GM23338 (cell line): Measurements from ENCODE around the gene CD72. TPM values are rescaled to one million over a fixed set of nuclear protein-coding genes. Genes with fewer than 3 reads are reported as not detected.

Experiments used
- ATAC-seq: fragments of 200-7000 bp; cut with Tn5 transposase; 3 replicates; pipeline ENCODE4 v1.9.1; 2020
- DNase-seq: peaks from one replicate; pipeline ENCODE4 v3.0.0-alpha.2; 2015; ENCODE audit warnings: low spot score
- H2AFZ ChIP-seq: fragments of 200-600 bp; sonication (generic); 2 replicates; pipeline ENCODE4 v1.8.0; 2016; ENCODE audit warnings: antibody characterized with exemption, mild to moderate bottlenecking, moderate library complexity
- H3F3A ChIP-seq: fragments of 200-600 bp; sonication (generic); replicated peaks from 2 replicates; pipeline ENCODE4 v1.8.0; 2017; ENCODE audit warnings: antibody characterized with exemption, mixed run types, low read depth
- H3K27ac ChIP-seq: fragments of 200-600 bp; sonication (generic); 2 replicates; pipeline ENCODE4 v1.6.1; 2016; ENCODE audit warnings: low read depth
- H3K27me3 ChIP-seq: fragments of 200-600 bp; sonication (generic); 2 replicates; pipeline ENCODE4 v1.8.0; 2016; ENCODE audit warnings: mild to moderate bottlenecking, mixed run types, moderate library complexity; ENCODE audit not compliant: insufficient read depth
- H3K36me3 ChIP-seq: fragments of 200-600 bp; sonication (generic); 2 replicates; pipeline ENCODE4 v1.8.0; 2016; ENCODE audit warnings: mild to moderate bottlenecking; ENCODE audit not compliant: insufficient read depth
- H3K4me1 ChIP-seq: fragments of 200-600 bp; sonication (generic); 2 replicates; pipeline ENCODE4 v1.8.0; 2016; ENCODE audit warnings: mild to moderate bottlenecking, moderate library complexity; ENCODE audit not compliant: insufficient read depth
- H3K4me2 ChIP-seq: fragments of 200-600 bp; sonication (generic); 2 replicates; pipeline ENCODE4 v1.7.1; 2017; ENCODE audit warnings: mixed run types
- H3K4me3 ChIP-seq: fragments of 200-600 bp; sonication (generic); 2 replicates; pipeline ENCODE4 v1.6.1; 2016; ENCODE audit warnings: mixed run types
- H3K79me2 ChIP-seq: fragments of 200-600 bp; sonication (generic); replicated peaks from 2 replicates; pipeline ENCODE4 v1.8.0; 2017; ENCODE audit warnings: mild to moderate bottlenecking; ENCODE audit not compliant: insufficient read depth
- H3K9me2 ChIP-seq: fragments of 200-600 bp; sonication (generic); 2 replicates; pipeline ENCODE4 v1.8.0; 2017; ENCODE audit not compliant: insufficient read depth
- H4K20me1 ChIP-seq: fragments of 200-600 bp; sonication (generic); replicated peaks from 2 replicates; pipeline ENCODE4 v1.8.0; 2017; ENCODE audit warnings: mild to moderate bottlenecking; ENCODE audit not compliant: insufficient read depth
- H3K27ac Mint-ChIP-seq: 2 replicates; pipeline ENCODE4 v1.8.0; 2020; ENCODE audit warnings: inconsistent platforms, mild to moderate bottlenecking, moderate library complexity, mixed read lengths
- H3K27me3 Mint-ChIP-seq: 3 replicates; pipeline ENCODE4 v1.8.0; 2022; ENCODE audit warnings: low read depth, mild to moderate bottlenecking, moderate library complexity, mixed read lengths, inconsistent platforms; ENCODE audit not compliant: insufficient read depth, poor library complexity
- H3K36me3 Mint-ChIP-seq: 3 replicates; pipeline ENCODE4 v1.8.0; 2021; ENCODE audit warnings: low read depth, mild to moderate bottlenecking, inconsistent platforms, moderate library complexity, mixed read lengths
- H3K4me1 Mint-ChIP-seq: 3 replicates; pipeline ENCODE4 v1.8.0; 2020; ENCODE audit warnings: mild to moderate bottlenecking, inconsistent platforms, mixed read lengths
- H3K4me3 Mint-ChIP-seq: 3 replicates; pipeline ENCODE4 v1.8.0; 2021; ENCODE audit warnings: moderate library complexity, mild to moderate bottlenecking, inconsistent platforms, mixed read lengths
- H3K9me3 Mint-ChIP-seq: 3 replicates; pipeline ENCODE4 v1.8.0; 2020; ENCODE audit warnings: moderate library complexity, mild to moderate bottlenecking, inconsistent platforms, mixed read lengths
- CREB1 ChIP-seq: fragments of 250-450 bp; sonication (Bioruptor Pico); IDR thresholded peaks from 2 replicates; pipeline ENCODE4 v1.5.0; 2020; ENCODE audit warnings: low read depth, mild to moderate bottlenecking, moderate library complexity
- CTCF ChIP-seq, 2 experiments: fragments of 200-600 bp in 1 of 2; sonication (generic) in 1 of 2; conservative IDR thresholded peaks; 2 replicates each; pipeline versions ENCODE4 v1.5.1 to v1.6.1; 2016 to 2017; ENCODE audit warnings: antibody characterized with exemption in 2 of 2, low read depth in 2 of 2, mild to moderate bottlenecking in 2 of 2, moderate library complexity in 1 of 2
- ETS1 ChIP-seq: IDR thresholded peaks from 2 replicates; pipeline ENCODE4 v1.6.1; 2016; ENCODE audit warnings: antibody characterized with exemption
- EZH2 ChIP-seq: fragments of 200-600 bp; sonication (generic); IDR thresholded peaks from one replicate; pipeline ENCODE4 v1.8.0; 2017; ENCODE audit warnings: antibody characterized with exemption, mild to moderate bottlenecking, low read depth; ENCODE audit not compliant: unreplicated experiment
- EZH2phosphoT487 ChIP-seq: fragments of 200-600 bp; sonication (generic); IDR thresholded peaks from one replicate; pipeline ENCODE4 v1.8.1; 2018; ENCODE audit warnings: antibody characterized with exemption; ENCODE audit not compliant: unreplicated experiment
- JUNB ChIP-seq: IDR thresholded peaks from one replicate; pipeline ENCODE4 v1.6.1; 2016; ENCODE audit warnings: antibody characterized with exemption; ENCODE audit not compliant: unreplicated experiment
- NANOG ChIP-seq: IDR thresholded peaks from 2 replicates; pipeline ENCODE4 v1.6.1; 2016; ENCODE audit warnings: antibody characterized with exemption, borderline replicate concordance
- POLR2AphosphoS5 ChIP-seq: IDR thresholded peaks from 2 replicates; pipeline ENCODE4 v1.6.1; 2016; ENCODE audit warnings: antibody characterized with exemption, low read depth
- REST ChIP-seq: IDR thresholded peaks from one replicate; pipeline ENCODE4 v1.6.1; 2018; ENCODE audit warnings: antibody characterized with exemption; ENCODE audit not compliant: unreplicated experiment
- STAT1 ChIP-seq: IDR thresholded peaks from one replicate; pipeline ENCODE4 v1.6.1; 2016; ENCODE audit warnings: antibody characterized with exemption; ENCODE audit not compliant: unreplicated experiment
- ZNF114 ChIP-seq: fragments of 250-450 bp; sonication (Bioruptor Pico); IDR thresholded peaks from 2 replicates; pipeline ENCODE4 v1.5.0; 2020; ENCODE audit warnings: mild to moderate bottlenecking, moderate library complexity
- ZNF331 ChIP-seq: fragments of 250-450 bp; sonication (Bioruptor Pico); IDR thresholded peaks from 2 replicates; pipeline ENCODE4 v1.5.0; 2020; ENCODE audit warnings: low read depth, mild to moderate bottlenecking, moderate library complexity
- polyA plus RNA-seq: library from polyadenylated mRNA; unstranded; fragments of >200 nt; fragmentation: Nextera tagmentation; extraction: Ambion mirVana; gene quantifications from 2 replicates; pipeline ENCODE4 v1.2.1, GENCODE V29; 2016
- total RNA-seq: library from RNA; depleted of rRNA; stranded (reverse); fragments of >200 nt; shearing (Covaris generic); gene quantifications from 2 replicates; pipeline ENCODE4 v1.2.3, GENCODE V29; 2014
- TF ChIP-seq, protein P1 (sequence below): fragments of 250-450 bp; sonication (Bioruptor Pico); IDR thresholded peaks from 2 replicates; pipeline ENCODE4 v1.5.0; 2020; ENCODE audit warnings: mild to moderate bottlenecking, moderate library complexity

CD72 gene
- total and polyA plus RNA-seq, 2 experiments from 2014 or later, result 4.7 to 4.8 TPM

- Mint-ChIP-seq H3K4me1 (peaks cover 47% of the 10 kb centered on the region), H3K4me3 (peak overlapping the region; percentile 77), H3K27me3 (peaks cover 35% of the 10 kb centered on the region), H3K27ac (no peak overlapping the region), H3K36me3 (peaks cover 49% of the 10 kb centered on the region), H3K9me3 (peaks cover 3% of the 10 kb centered on the region)
- H3K27me3 ChIP-seq, result peaks cover 4% of the 10 kb centered on the region; the same call in 1 of the 2 replicates
- H2AFZ ChIP-seq, result no peak overlapping the region
- ATAC-seq (no peak), DNase-seq (no peak)
- H3K9me2 ChIP-seq, result no peaks in the 10 kb centered on the region
- 0 out of 2 replicates have a peak overlapping the region, but pooled peaks have one; percentile 89 for H3K27ac ChIP-seq
- peaks cover 24% of the 10 kb centered on the region; the same call in 1 of the 2 replicates for H3F3A ChIP-seq
- peak overlapping the region; percentile 97 for H3K4me3 ChIP-seq
- no peaks in the 10 kb centered on the region; the same call in none of the 2 replicates for H4K20me1 ChIP-seq
- peaks cover 16% of the 10 kb centered on the region for H3K4me1 ChIP-seq
- TF ChIP-seq CTCF (conservative IDR thresholded peaks at IDR 0.05; ENCODE audit: low read depth in 2 of 2) (no peak), JUNB (no peak), STAT1 (no peak), EZH2 (no peak), ETS1 (no peak), CREB1 (no peak), ZNF114 (no peak), ZNF331 (CRISPR knock-in tag) (no peak), EZH2phosphoT487 (no peak), NANOG (no peak), REST (no peak), POLR2AphosphoS5 (no peak)
- TF ChIP-seq, protein P1, sequence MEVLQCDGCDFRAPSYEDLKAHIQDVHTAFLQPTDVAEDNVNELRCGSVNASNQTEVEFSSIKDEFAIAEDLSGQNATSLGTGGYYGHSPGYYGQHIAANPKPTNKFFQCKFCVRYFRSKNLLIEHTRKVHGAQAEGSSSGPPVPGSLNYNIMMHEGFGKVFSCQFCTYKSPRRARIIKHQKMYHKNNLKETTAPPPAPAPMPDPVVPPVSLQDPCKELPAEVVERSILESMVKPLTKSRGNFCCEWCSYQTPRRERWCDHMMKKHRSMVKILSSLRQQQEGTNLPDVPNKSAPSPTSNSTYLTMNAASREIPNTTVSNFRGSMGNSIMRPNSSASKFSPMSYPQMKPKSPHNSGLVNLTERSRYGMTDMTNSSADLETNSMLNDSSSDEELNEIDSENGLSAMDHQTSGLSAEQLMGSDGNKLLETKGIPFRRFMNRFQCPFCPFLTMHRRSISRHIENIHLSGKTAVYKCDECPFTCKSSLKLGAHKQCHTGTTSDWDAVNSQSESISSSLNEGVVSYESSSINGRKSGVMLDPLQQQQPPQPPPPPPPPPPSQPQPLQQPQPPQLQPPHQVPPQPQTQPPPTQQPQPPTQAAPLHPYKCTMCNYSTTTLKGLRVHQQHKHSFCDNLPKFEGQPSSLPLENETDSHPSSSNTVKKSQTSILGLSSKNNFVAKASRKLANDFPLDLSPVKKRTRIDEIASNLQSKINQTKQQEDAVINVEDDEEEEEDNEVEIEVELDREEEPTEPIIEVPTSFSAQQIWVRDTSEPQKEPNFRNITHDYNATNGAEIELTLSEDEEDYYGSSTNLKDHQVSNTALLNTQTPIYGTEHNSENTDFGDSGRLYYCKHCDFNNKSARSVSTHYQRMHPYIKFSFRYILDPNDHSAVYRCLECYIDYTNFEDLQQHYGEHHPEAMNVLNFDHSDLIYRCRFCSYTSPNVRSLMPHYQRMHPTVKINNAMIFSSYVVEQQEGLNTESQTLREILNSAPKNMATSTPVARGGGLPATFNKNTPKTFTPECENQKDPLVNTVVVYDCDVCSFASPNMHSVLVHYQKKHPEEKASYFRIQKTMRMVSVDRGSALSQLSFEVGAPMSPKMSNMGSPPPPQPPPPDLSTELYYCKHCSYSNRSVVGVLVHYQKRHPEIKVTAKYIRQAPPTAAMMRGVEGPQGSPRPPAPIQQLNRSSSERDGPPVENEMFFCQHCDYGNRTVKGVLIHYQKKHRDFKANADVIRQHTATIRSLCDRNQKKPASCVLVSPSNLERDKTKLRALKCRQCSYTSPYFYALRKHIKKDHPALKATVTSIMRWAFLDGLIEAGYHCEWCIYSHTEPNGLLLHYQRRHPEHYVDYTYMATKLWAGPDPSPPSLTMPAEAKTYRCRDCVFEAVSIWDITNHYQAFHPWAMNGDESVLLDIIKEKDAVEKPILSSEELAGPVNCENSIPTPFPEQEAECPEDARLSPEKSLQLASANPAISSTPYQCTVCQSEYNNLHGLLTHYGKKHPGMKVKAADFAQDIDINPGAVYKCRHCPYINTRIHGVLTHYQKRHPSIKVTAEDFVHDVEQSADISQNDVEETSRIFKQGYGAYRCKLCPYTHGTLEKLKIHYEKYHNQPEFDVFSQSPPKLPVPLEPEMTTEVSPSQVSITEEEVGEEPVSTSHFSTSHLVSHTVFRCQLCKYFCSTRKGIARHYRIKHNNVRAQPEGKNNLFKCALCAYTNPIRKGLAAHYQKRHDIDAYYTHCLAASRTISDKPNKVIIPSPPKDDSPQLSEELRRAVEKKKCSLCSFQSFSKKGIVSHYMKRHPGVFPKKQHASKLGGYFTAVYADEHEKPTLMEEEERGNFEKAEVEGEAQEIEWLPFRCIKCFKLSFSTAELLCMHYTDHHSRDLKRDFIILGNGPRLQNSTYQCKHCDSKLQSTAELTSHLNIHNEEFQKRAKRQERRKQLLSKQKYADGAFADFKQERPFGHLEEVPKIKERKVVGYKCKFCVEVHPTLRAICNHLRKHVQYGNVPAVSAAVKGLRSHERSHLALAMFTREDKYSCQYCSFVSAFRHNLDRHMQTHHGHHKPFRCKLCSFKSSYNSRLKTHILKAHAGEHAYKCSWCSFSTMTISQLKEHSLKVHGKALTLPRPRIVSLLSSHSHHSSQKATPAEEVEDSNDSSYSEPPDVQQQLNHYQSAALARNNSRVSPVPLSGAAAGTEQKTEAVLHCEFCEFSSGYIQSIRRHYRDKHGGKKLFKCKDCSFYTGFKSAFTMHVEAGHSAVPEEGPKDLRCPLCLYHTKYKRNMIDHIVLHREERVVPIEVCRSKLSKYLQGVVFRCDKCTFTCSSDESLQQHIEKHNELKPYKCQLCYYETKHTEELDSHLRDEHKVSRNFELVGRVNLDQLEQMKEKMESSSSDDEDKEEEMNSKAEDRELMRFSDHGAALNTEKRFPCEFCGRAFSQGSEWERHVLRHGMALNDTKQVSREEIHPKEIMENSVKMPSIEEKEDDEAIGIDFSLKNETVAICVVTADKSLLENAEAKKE (CRISPR knock-in tag), result no peak
- peak overlapping the region; percentile 92 for H3K4me2 ChIP-seq
- peaks cover 5% of the 10 kb centered on the region; the same call in 1 of the 2 replicates for H3K79me2 ChIP-seq
- H3K36me3 ChIP-seq, result peaks cover 8% of the 10 kb centered on the region; the same call in 1 of the 2 replicates
Measured at GRCh38 chr9:35659340-35659739, 41.1 kb upstream of the CD72 start.
